Ramos (cell line): ENCODE measurements around the gene HSPA5.
"Not testable (repeated sequence)": the region's sequence is repeated elsewhere in the genome, so short reads cannot be mapped to it uniquely, and the experiment has no call there.

Experiments
- in situ Hi-C: fragments of 300-500 bp; cut with MboI; formaldehyde crosslinking; loops from one replicate; pipeline ENCODE4 v1.14.3; 2022; ENCODE audit warnings: low sequenced_read_pairs; ENCODE audit not compliant: unreplicated experiment

The HSPA5 gene

DNA sequence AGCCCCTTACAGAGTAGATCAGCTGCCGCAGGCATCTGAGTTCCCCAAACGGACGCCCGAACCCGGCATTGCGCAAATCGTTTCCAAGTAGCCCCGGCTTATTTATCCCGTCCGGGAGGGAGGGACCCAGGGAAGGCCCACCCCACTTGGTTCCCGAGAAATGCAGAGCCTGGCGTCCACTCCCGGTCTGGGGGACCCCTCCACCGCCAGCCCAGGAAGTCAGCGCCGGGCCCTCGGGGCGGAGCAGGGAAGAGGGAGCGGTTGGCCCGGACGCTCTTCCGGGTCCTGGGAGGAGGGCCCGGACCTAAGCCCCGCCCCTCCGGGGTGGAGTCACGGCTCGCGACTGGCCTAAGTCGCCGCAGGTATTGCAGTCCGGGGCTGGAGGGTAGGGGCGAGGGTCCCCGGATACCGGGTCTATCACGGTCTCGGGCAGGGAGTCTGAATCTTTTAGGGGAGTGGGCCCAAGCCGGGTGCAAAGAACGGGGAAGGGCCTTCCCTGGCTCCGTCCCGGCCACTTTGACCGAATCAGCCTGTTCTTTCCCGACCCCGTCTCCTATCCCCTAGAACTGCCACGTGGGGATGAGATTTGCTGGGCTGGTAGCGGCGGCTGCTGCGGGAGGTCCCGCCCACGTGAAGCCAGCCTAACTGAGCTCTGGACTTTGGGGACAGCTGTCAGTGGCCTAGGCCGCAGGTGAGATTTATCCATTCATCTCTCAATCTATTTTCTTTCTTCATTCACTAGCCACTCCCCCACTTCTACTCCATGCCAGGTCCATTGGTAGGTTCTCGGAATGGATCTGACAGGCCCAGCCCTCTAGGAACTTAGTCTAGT lies 40.7 kb downstream of the HSPA5 start, which contains the start of gene RABEPK:
Gene RABEPK, plus strand, starts transcription at position 327 of the 832 bp plus-strand sequence. CDS start 2,472 bp downstream, outside the sequence.
- in situ Hi-C loops, result no loop called here

DNA sequence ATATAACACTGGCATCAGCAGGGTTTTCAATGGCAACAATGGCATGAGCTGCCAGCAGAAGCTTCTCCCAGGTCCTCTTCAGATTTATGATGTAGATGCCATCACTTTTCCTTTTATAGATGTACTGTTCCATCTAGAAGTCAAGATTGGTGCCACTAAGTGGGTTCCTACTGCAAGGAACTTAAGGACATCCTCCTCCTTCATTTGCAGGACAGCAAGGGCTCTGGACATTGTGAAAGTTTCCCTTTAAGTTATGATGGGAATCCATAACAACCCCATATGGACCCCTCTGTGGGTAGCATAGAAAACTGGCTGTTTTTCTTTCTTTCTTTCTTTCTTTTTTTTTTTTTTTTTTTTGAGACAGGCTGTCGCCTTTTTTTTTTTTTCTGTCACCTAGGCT lies 45.6 kb downstream of the HSPA5 start:
- in situ Hi-C loops, result not testable (repeated sequence)

DNA sequence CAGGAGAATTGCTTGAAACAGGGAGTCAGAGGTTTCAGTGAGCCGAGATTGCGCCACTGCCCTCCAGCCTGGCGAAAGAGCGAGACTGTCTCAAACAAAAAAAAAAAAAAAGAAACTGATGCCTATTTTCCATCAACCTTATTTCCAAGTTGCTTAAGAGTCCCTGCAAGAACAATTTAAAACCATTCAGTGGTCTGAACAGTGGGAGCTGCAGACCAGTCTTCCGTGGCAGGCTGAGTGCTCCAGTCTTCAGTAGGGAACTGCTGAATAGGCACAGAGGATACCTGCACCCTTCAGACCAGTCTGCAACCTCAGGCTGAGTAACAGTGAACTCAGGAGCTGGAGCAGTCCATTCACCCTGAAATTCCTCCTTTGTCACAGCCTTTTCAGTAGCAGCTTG lies 46.7 kb downstream of the HSPA5 start:
- in situ Hi-C loops, result not testable (repeated sequence)

DNA sequence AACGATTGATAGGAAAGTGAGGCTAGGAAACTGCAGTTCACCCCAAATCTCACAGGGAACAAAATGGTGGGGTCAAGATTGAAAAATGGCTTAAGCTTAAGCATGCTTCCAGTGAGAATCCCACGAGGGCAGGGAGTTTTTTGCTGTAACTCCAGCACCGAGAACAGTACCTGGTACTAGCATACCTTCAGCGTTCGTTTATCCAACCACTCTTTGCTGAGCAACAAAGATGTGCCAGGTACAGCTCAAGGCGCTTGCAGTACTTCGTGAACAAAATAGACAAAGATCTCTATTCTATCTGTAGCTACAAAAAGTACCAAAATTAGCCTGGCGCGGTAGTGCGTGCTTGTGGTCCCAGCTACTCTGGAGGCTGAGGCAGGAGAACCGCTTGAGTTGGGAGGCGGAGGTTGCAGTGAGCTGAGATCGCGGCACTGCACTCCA lies 50.8 kb downstream of the HSPA5 start:
- in situ Hi-C loops, result no loop called here

DNA sequence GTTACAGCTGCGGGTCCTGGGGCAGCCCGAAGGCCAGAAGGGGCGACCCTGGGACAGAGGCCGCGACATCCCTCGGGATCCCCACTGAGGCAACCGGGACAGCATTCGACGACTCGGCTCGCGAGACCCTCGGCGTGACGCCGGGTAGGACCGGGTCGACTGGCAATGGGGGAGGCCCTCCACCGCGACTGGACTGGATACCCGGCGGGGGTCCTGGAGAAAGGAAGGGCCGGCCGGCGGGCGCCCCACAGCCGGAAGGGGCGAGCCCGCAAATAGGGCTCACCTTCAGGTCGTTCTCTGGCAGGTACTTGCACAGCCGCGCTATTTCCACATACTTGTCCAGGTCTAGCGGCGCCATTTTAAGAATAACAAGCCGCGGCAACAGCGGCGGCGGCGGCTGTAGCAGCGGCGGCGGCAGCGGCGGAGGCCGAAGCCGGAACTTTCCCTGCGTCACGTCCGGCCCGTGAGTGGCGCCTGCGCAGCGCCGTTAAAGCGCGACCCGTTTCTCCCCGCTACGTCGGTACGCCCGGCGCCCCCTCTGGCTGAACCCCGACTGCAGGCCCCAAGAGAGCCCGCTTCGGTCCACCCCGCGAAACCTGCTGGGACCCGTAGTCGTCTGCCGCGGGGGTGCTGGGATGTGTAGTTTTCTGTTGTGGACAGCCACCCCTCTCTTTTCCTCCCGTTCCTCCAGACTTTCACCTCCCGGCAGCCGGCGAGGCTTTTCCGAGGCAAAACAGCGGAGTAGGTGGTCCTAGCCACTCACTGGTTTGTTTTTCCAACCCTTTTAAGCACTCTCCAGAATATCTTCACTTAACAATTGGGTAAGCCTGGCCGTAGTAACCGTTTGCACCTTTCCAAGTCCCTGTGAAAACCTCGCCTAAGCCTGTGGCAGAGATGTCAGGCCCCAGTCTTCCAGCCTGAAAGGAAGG lies 51.5 kb downstream of the HSPA5 start, which contains the start of gene PPP6C:
Gene PPP6C, minus strand, starts transcription at position 443 of the 929 bp plus-strand sequence. Its CDS starts 85 bp downstream, at position 358.
- in situ Hi-C loops, result no loop called here

DNA sequence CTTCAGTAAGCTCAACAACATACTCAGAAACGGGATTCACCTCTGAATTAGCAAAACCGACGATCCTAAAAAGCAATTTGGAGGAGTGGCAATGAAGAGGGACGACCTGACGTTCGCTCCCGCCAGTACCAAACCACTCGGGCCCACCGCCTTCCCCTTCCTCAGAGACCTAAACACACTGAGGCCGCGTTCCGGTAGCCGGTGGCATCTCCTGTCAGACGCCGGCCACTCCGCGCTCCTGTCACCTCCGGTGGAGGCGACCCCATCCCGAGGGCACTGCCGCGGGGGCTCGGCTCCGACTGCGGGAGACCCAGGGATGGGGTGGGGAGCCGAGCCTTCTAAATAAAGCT lies 52.2 kb downstream of the HSPA5 start:
- in situ Hi-C loops, result no loop called here
